GM12874 (cell line): ENCODE results near the gene NPAS3.

Source experiments
- TF ChIP-seq, protein P1 (sequence below): IDR thresholded peaks from 2 replicates; pipeline ENCODE4 v1.5.1; 2011; ENCODE audit warnings: low read depth, mild to moderate bottlenecking, control low read depth, low read length, moderate library complexity; ENCODE audit not compliant: insufficient read depth

NPAS3 gene

DNA sequence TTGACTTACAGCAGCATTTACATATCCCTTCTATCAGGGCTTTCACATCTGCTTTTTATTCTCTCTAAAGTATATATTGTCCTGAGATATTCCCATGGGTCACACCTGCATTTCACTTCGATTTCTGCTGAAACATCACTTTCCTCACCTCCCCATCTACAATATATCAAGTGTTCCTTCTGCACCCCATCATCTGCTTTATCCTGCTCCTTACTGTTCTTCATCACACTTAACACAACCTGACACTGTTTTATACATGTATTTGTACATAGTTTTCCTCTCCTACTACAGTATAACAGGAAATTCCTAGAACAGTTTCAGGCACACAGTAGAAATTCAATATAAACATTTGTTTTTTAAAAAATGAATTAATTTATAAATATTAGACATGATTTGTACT lies 809.1 kb downstream of the NPAS3 start:
- TF ChIP-seq, protein P1, sequence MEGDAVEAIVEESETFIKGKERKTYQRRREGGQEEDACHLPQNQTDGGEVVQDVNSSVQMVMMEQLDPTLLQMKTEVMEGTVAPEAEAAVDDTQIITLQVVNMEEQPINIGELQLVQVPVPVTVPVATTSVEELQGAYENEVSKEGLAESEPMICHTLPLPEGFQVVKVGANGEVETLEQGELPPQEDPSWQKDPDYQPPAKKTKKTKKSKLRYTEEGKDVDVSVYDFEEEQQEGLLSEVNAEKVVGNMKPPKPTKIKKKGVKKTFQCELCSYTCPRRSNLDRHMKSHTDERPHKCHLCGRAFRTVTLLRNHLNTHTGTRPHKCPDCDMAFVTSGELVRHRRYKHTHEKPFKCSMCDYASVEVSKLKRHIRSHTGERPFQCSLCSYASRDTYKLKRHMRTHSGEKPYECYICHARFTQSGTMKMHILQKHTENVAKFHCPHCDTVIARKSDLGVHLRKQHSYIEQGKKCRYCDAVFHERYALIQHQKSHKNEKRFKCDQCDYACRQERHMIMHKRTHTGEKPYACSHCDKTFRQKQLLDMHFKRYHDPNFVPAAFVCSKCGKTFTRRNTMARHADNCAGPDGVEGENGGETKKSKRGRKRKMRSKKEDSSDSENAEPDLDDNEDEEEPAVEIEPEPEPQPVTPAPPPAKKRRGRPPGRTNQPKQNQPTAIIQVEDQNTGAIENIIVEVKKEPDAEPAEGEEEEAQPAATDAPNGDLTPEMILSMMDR: no peak

DNA sequence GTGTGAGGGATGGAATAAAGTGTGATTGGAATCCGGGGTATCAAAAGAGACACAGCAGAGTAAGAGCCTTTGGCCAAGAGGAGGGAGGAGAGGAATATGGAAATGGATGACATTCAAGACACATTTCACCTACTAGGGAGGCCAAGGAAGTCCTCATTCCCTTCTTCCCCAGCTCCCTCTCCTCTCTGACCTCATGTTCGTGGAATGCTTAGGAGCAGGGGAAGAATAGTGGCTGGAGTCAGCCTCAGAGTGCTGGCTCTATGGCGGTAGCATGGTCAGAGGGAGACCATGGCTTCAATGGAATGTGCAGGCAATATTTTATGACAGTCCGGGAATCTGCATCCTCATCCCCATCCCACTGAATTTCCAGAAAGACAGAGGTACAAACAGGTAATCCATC lies 815.6 kb downstream of the NPAS3 start:
- TF ChIP-seq, protein P1: no peak

DNA sequence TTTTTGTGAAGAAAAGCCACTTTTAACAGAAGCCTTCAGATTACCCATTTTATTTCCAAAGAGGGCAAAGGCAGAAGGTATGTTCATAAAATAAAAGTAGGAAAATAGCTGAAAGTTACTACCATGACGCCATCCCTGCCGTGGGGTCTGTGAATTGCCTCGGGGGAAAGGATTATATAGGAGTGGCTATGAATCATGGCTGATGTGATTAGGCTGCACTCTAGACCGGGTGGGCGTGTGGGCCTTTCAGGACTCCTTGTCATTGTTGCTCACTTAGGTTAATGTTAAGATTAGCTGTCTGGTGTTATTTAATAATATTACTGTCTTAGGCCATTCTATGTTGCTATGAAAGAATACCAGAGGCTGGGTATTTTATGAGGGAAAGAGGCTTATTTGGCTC lies 816.7 kb downstream of the NPAS3 start:
- TF ChIP-seq, protein P1: no peak

DNA sequence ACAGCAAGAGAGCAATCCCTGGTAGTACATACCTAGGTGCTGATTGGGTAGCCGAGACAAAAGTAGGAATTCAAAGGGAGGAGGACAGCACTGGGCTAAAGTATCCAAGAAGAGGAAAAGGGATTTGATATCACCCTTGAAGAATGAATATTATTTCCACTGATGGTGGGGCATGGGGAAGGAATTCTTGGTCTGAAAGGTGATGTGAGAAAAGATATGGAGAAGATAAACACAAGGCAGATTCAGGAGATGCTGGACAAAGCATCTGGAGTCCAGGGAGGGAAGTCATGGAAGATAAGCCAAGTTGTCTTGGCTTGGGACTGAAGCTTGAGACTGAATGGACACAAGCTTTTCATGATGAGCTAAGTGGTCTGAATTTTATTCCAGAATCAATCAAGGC lies 818.2 kb downstream of the NPAS3 start:
- TF ChIP-seq, protein P1: no peak

DNA sequence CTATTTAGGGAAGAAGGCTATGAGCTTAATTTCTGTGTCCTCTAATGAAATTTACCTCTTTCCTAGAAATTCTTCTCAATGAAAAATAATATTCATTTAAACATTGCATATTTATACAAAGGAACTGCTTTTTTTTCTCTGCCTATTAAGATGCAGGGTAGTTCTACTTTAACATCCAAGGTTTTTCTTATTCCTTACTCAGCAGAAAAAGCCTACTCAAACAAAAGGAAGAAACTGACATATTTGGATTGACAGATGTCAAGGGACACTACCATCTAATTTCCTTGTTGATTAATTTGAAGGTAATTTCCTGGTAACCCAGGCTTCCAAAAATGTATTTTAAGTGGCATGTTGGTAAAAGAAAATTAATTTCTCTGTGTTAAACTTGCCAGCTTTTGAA lies 819.9 kb downstream of the NPAS3 start:
- TF ChIP-seq, protein P1: no peak

DNA sequence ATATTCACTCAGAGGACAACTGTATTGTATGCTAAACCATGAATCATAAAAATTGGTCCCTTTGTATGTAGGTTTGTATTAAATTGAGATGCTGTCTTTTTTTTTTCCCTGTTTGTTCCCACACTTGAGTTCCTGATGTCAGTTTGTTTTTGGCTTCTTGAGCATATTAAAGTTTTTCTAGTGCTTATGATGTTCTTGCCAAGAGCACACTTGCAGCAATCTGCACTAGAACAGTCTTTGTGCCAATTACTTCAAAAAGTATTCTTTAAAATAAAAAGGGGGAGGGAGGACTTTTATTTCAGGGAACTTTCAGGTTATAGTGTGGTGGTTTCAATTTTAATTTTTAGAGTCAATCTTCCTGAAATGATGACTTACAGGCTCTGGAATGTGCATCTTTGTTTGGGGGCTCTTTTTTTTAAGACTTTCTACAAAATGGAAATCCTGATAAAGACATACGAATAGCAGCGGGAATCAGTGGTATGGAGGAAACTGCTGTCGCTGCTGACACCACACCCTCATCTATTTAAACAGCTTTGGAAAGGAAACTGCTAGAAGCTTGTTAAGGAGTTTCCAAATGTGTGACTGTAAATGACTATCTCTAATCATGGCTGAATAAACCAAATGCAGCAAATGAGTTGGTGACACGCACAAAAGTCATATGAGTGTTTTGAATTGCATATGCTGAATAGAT lies 823.6 kb downstream of the NPAS3 start:
- TF ChIP-seq, protein P1: no peak

DNA sequence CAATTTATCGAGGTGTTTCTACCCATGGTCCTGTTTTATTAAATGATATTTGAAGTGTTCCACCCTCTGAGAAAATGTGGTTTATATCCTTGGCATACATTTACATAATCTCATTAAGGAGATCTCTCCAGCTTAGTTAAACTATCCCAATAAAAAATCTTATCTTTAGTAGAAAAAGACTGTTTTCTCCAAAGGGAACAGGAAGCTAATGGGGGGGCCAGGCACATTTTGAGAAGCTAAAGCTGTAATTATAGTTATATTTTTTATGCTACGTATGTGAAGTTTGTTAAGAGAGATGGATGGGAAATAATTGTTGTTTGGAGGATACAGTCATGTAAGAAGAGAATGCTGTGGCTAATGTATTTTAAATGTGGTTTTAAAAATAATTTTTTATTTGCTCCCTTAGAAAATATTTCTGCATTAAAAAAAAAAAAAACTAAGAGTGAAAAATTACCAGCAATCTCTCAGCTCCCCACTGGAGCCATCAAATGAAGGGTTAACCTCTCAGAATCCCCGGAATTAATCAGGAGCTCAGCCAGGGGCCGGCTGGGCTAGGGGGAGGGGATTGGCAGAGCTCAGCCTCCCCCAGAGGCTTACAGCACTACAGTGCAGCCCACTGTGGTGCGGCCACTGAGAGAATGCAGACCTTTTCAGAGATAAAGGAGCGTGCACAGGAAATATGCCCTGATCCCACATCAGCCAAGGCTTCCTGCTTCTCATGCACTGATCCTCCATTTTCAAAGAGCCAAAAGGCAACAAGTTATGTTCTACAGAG lies 826.4 kb downstream of the NPAS3 start:
- TF ChIP-seq, protein P1: no peak
